ENCODE results near the gene TNFSF15.

TNFSF15 gene

GRCh38 chr9:114791312-114791711 lies 14.5 kb downstream of the TNFSF15 start:
- in situ Hi-C loops (cut with HindIII; ENCODE audit: low sequenced_read_pairs): no loop called here

- in situ Hi-C loops (cut with HindIII; ENCODE audit: low sequenced_read_pairs): no loop called here
These were observed 15.3 kb downstream of the TNFSF15 start for GRCh38 chr9:114790521-114790920.

- in situ Hi-C loops (cut with HindIII; ENCODE audit: low sequenced_read_pairs): no loop called here
These were observed 16.8 kb downstream of the TNFSF15 start for GRCh38 chr9:114789006-114789405.

GRCh38 chr9:114787781-114788498 lies 17.9 kb downstream of the TNFSF15 start:
- in situ Hi-C loops (cut with HindIII; ENCODE audit: low sequenced_read_pairs): no loop called here

GRCh38 chr9:114787214-114787613 lies 18.6 kb downstream of the TNFSF15 start:
- in situ Hi-C loops (cut with HindIII; ENCODE audit: low sequenced_read_pairs): no loop called here

- in situ Hi-C loops (cut with HindIII; ENCODE audit: low sequenced_read_pairs): no loop called here
These were observed 19.8 kb downstream of the TNFSF15 start for GRCh38 chr9:114785866-114786650.

- in situ Hi-C loops (cut with HindIII; ENCODE audit: low sequenced_read_pairs): no loop called here
These were observed 21.0 kb downstream of the TNFSF15 start for GRCh38 chr9:114784721-114785279.

GRCh38 chr9:114782586-114782985 lies 23.3 kb downstream of the TNFSF15 start:
- in situ Hi-C loops (cut with HindIII; ENCODE audit: low sequenced_read_pairs): no loop called here

- in situ Hi-C loops (cut with HindIII; ENCODE audit: low sequenced_read_pairs): no loop called here
These were observed 26.4 kb downstream of the TNFSF15 start for GRCh38 chr9:114779352-114779845.

- in situ Hi-C loops (cut with HindIII; ENCODE audit: low sequenced_read_pairs): no loop called here
These were observed 27.8 kb downstream of the TNFSF15 start for GRCh38 chr9:114777821-114778609.

GRCh38 chr9:114776683-114777399 lies 29.0 kb downstream of the TNFSF15 start:
- in situ Hi-C loops (cut with HindIII; ENCODE audit: low sequenced_read_pairs): no loop called here

GRCh38 chr9:114775981-114776380 lies 29.9 kb downstream of the TNFSF15 start:
- in situ Hi-C loops (cut with HindIII; ENCODE audit: low sequenced_read_pairs): no loop called here

GRCh38 chr9:114775121-114775520 lies 30.7 kb downstream of the TNFSF15 start:
- in situ Hi-C loops (cut with HindIII; ENCODE audit: low sequenced_read_pairs): no loop called here

GRCh38 chr9:114774524-114774923 lies 31.3 kb downstream of the TNFSF15 start:
- in situ Hi-C loops (cut with HindIII; ENCODE audit: low sequenced_read_pairs): no loop called here

- in situ Hi-C loops (cut with HindIII; ENCODE audit: low sequenced_read_pairs): no loop called here
These were observed 34.0 kb downstream of the TNFSF15 start for GRCh38 chr9:114771889-114772288.

- in situ Hi-C loops (cut with HindIII; ENCODE audit: low sequenced_read_pairs): no loop called here
These were observed 34.8 kb downstream of the TNFSF15 start for GRCh38 chr9:114770991-114771390.

- in situ Hi-C loops (cut with HindIII; ENCODE audit: low sequenced_read_pairs): loop anchor here (10.0 kb wide), 2 partner anchors 65 to 235 kb away; no protein-coding TSS in a partner anchor
These were observed 36.2 kb downstream of the TNFSF15 start for GRCh38 chr9:114769624-114770023.

- in situ Hi-C loops (cut with HindIII; ENCODE audit: low sequenced_read_pairs): loop anchor here (10.0 kb wide), 2 partner anchors 72 to 242 kb away; no protein-coding TSS in a partner anchor
These were observed 42.6 kb downstream of the TNFSF15 start for GRCh38 chr9:114763220-114763619.

GRCh38 chr9:114761523-114761922 lies 44.3 kb downstream of the TNFSF15 start:
- in situ Hi-C loops (cut with HindIII; ENCODE audit: low sequenced_read_pairs): loop anchor here (10.0 kb wide), 2 partner anchors 73 to 243 kb away; no protein-coding TSS in a partner anchor
